Fibroblast of skin of back (primary cell): ENCODE data around the gene PDE9A.
A peak's percentile ranks its signal among the peaks of the same experiment; 100 is the strongest.
"Not testable (repeated sequence)": the region's sequence is repeated elsewhere in the genome, so short reads cannot be mapped to it uniquely, and the experiment has no call there.

ENCODE experiments used
- DNase-seq: peaks from one replicate; pipeline ENCODE4 v3.0.0-alpha.2; 2013

The PDE9A gene

GRCh38 chr21:42715427-42715826, 62.0 kb downstream of the PDE9A start:
- DNase-seq = not testable (repeated sequence)

DNA sequence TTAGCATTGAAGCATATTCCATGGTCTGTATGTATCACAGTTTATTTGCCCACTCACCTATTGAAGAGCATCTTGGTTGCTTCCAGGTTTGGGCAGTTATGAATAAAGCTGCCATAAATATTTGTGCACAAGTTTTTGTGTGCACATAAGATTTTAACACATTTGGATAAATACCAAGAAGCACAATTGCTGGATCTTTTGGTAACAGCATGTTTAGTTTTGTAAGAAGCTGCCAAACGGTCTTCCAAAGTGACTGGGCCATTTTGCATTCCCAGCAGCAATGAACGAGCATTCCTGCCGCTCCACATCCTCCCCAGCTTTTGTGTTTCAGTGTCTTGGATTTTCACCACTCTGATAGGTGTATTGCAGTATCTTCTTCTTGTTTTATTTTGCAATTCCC, 62.7 kb downstream of the PDE9A start:
- no peak for DNase-seq

DNA sequence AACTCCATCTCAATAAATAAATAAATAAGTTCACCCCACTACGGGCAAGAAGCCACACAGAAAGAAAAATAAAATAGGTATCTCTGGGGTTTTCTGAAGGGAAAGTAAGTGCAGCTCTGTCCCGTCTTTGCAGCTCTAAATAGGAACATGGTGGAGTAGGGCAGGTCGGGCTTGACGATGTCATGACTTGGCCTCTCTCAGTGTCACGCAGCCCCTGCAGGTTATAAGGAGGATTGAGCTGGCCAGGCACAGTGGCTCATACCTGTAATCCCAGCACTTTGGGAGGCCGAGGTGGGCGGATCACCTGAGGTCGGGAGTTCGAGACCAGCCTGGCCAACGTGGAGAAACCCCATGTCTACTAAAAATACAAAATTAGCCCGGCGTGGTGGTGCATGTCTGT, 67.1 kb downstream of the PDE9A start:
- not testable (repeated sequence) for DNase-seq

DNA sequence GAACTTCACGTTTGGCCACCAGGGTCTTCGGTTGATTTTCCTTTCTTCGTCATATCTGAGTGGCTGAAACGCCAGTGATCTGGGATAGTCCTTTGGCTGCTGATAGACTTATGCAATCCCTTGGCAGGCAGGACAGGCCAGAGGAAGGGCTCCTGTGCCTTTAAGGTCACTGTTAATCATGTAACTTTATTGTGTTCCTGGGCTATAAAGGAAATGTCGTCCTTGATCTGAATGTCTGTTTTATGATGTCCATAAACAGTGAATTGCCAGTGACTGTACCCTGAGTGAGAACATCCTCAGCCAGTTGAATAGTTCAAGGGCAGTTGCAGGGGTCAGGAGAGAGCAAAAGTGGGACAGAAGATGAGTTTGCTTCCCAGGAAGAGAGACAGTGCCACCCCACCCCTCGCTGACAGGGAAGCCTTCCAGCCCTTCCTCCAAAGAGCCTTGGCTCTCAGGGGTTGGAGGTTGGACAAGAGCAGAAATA, 68.0 kb downstream of the PDE9A start:
- DNase-seq = no peak

GRCh38 chr21:42722153-42722552, 68.7 kb downstream of the PDE9A start:
- DNase-seq = no peak

- no peak for DNase-seq
These were observed 69.5 kb downstream of the PDE9A start for GRCh38 chr21:42722808-42723473.

DNA sequence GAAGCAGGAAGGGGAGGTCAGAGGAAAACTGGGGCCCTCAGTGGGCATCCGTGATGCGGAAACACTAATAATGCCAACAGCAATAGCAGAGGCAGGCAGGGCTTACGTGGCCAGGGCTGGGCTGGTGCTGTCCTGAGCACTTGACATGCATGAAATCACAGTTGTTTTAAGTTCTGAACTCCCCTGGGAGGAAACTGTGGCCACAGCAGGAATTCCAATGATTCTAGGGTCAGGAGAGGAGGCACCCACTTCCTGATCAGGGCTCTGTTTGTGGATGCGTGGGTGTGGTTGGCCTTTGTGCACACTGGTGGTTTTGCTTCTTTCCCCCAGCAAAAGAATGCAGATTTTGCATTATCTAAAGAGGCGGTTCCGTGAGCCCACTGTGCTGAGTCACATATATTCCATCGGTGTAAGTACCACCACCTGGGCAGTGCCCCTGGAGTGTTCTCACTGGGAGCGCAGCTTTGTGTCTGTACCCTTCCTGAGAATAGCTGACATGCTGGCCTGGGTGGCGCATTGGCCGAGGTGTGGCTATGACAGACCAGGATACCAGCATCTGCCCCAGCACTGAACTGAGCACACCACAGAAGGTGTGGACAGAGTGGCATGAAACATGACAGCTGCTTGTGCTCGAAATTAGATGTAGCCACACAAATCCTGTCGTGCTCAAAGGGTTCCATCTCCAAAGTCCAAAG, 71.0 kb downstream of the PDE9A start:
- DNase-seq = peak; percentile 94

DNA sequence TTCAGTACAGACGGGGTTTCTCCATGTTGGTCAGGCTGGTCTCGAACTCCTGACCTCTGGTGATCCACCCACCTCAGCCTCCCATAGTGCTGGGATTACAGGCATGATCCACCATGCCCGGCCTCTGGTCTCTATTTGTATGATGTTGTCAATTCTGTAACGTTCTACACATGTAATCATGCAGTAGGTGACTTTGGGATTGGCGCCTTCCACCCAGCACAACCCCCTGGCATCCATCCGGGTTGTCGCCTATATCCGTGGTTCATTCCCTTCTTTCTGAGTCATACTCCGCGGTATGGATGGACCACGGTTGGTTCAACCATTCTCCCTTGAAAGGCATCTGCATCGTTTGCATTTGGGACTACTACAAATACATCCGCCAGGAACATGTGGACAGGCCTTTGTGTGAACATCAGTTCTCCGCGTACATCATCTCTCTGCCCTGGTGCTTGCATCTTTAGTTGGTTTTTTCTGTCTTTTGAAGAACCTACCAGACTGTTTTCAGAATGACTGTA, 72.1 kb downstream of the PDE9A start:
- peak; percentile 6 for DNase-seq

DNA sequence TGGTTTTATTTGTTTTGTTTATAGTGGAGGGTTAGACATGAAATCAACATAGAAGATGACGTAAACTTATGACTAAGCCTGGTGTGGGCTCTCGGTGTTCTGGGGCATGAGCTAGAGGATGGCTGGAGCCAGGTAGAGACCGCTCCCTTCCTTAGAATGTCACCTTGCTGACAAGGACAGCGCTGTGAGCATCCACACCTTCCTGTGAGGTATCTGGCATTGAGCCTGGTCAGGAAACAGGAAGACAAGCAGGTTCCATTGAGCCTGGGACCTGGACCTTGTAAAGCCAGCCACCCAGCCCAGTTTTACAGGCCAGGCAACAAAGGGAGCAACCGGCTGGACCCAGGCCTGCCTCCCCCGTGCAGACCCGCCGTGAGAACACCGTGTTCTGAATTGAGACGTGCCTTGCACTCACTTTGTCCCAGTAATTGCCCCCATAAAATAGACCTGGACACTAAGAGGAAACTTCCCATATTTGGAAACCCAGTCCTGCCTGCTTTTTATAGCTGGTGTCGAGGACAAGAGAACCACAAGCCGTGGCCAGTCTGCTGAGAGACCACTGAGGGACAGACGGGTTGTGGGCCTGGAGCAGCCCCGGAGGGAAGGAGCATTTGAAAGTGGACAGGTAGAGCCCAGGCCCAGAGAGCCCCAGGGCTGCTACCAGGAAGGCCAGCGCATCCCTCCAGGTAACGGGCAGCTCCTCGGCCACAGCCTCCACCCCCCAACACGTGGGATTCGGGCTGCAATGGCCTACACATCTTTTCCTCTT, 78.0 kb downstream of the PDE9A start:
- DNase-seq = no peak

- no peak for DNase-seq
These were observed 78.6 kb downstream of the PDE9A start for GRCh38 chr21:42732033-42732410.

GRCh38 chr21:42733037-42733627, 79.7 kb downstream of the PDE9A start:
- no peak for DNase-seq

GRCh38 chr21:42733874-42734273, 80.5 kb downstream of the PDE9A start:
- DNase-seq = no peak

- no peak for DNase-seq
These were observed 81.0 kb downstream of the PDE9A start for GRCh38 chr21:42734323-42734971.

- no peak for DNase-seq
These were observed 81.6 kb downstream of the PDE9A start for GRCh38 chr21:42735061-42735460.

- no peak for DNase-seq
These were observed 82.5 kb downstream of the PDE9A start for GRCh38 chr21:42735944-42736343.

DNA sequence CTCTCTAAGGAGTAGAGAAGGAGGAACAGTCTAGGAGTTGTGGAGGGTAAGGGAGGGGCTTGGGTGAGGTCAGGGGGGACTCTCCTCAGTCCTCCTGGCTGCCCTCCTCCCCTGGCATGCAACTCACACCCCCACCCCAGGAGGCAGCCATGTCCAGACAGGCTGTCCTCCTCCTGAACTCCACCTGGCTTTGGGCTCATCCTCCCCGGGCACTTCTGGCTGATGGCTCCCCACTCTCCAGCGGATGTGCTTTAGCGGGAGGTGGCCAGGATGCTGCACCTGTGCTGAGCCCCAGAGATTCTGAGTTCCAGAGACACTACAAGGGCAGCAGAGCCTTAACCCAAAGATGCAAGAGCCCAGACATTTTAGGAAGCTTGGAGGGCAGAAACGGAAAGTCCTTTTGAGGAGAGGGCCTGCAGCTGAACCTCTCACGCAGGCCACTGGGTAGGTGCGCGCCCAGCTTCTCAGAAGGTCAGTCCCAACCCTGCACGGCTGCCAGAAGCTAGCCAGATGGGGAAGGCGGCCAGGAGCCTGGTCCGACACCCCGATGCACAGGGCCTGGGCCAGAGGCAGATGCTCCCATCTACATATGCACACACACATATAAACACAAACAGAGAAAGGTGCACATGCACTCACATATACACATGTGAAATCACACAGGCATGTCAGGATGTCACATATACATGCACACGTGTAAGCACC, 83.4 kb downstream of the PDE9A start:
- no peak for DNase-seq

DNA sequence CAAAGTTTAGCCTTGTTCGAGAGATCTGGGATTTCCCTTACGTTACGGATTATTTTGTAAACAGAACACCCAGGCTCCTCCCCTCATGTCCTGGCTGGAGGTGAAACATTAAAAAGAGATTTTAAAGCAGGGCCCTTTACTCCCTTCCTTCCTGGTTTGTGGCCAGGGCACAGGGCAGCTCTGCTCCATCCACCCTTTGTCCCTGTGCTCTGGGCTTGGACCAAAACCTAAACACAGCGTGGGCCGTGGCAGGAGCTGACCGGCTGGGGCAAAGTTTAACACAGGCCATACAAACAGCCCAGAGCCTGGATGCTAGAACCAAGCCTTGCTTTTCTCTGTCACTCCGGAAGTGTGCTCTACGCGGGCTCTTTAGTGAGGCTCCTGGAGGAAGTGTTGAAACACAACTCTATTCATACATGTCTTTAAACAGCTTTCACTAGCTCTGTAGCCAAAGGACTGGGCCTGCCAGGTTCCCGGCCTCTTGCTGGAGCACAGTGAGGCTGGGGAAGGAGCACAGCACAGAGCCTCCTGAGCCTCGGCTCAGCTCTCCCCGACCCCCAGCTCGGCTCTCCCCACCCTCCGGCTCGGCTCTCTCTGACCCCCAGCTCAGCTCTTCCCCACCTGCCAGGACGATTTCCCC, 84.7 kb downstream of the PDE9A start:
- no peak for DNase-seq

GRCh38 chr21:42739061-42739931, 85.9 kb downstream of the PDE9A start:
- DNase-seq = no peak

DNA sequence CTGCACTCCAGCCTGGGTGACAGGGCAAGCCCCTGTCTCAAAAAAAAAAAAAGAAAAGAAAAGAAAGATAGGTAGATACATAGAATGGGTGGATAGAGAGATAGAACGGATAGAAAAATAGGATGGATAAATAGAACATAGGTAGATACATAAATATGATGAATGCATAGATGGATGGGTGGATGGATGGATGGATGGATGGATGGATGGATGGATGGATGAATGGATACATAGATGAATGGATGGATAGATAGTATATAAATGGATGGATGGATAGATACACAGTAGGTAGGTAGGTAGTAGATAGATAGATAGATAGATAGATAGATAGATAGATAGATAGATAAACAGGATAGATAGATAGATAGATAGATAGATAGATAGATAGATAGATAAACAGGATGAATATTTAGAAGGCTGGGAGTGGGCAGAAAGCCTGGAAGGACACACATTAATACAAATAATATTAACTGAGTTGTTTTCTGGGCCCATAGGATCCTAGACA, 87.0 kb downstream of the PDE9A start:
- no peak for DNase-seq

GRCh38 chr21:42741066-42741465, 87.6 kb downstream of the PDE9A start:
- no peak for DNase-seq
